Measurements from ENCODE around the gene ZBTB45.
A peak's percentile ranks its signal among the peaks of the same experiment; 100 is the strongest.
"Not testable (repeated sequence)": the region's sequence is repeated elsewhere in the genome, so short reads cannot be mapped to it uniquely, and the experiment has no call there.

ZBTB45 gene

DNA sequence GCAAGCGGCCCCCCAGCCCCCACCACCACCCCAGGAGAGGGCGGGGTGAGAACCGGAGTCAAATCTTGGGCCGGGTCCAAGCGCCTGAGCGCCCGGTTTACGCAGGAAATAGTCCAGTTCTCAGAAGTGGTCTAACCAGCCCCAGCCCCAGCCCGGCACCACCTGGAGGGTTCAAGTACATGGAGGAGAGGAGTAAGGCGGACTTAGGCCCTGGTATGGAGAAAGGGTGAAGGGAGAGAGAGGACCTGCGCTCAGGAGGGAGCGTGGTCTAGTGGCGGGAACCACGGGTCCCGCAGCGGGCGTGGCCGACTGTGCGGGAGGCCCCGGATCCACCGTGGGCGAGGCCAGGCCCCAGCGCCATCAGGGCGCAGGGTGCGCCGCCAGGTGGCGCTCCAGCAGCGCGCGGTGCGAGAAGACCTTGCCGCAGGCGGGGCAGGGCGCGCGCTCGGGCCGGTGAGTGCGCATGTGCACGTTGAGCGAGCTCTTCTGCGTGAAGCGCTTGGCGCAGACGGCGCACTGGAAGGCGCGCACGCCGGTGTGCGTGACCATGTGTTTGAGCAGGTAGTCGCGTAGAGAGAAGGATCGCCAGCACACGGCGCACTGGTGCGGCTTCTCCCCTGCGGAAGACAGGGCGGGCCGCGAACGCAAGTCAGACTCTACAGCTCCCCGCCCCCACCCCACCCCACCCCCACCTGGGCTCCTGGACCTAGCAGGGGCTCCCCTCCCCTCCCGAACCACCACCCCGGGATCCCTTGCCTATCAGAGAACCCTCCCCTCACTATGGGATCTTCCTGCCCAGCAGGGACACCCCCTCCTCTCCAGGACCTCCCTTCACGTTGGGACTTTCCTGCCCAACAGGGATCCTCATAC, 5.7 kb downstream of the ZBTB45 start:
- Mint-ChIP-seq H3K27ac (peak overlapping the region; percentile 82), H3K4me1 (ENCODE audit: low read depth) (peaks cover 52% of the 10 kb centered on the region), H3K4me3 (peak overlapping the region; percentile 75), H3K27me3 (no peaks in the 10 kb centered on the region), H3K9me3 (no peaks in the 10 kb centered on the region), H3K36me3 (ENCODE audit: low read depth) (peaks cover 56% of the 10 kb centered on the region)
- intact Hi-C loops (cut with micrococcal nuclease): no loop called here

GRCh38 chr19:58513213-58513693, 6.4 kb downstream of the ZBTB45 start:
- Mint-ChIP-seq H3K27ac (peak overlapping the region; percentile 82), H3K4me3 (peak overlapping the region; percentile 75), H3K36me3 (ENCODE audit: low read depth) (peaks cover 51% of the 10 kb centered on the region), H3K4me1 (ENCODE audit: low read depth) (peaks cover 45% of the 10 kb centered on the region), H3K9me3 (peaks cover 1% of the 10 kb centered on the region), H3K27me3 (no peaks in the 10 kb centered on the region)
- intact Hi-C loops (cut with micrococcal nuclease): no loop called here

- H3K9me3 Mint-ChIP-seq: peaks cover 12% of the 10 kb centered on the region
- no peak within 1 kb of the TSS for H3K4me3 Mint-ChIP-seq
- intact Hi-C loops (cut with micrococcal nuclease): no loop called here
- peaks cover 40% of the 10 kb centered on the region for H3K36me3 Mint-ChIP-seq (ENCODE audit: low read depth)
- peaks cover 32% of the 10 kb centered on the region for H3K4me1 Mint-ChIP-seq (ENCODE audit: low read depth)
- H3K27me3 Mint-ChIP-seq: no peaks in the 10 kb centered on the region
- H3K27ac Mint-ChIP-seq: no peak within 1 kb of the TSS
Observed at GRCh38 chr19:58511353-58512208, 8.0 kb downstream of the ZBTB45 start, which contains the start of gene SLC27A5. TSS of gene SLC27A5 (minus strand) at chr19:58511992. CDS start at chr19:58511955, 37 bp downstream.

DNA sequence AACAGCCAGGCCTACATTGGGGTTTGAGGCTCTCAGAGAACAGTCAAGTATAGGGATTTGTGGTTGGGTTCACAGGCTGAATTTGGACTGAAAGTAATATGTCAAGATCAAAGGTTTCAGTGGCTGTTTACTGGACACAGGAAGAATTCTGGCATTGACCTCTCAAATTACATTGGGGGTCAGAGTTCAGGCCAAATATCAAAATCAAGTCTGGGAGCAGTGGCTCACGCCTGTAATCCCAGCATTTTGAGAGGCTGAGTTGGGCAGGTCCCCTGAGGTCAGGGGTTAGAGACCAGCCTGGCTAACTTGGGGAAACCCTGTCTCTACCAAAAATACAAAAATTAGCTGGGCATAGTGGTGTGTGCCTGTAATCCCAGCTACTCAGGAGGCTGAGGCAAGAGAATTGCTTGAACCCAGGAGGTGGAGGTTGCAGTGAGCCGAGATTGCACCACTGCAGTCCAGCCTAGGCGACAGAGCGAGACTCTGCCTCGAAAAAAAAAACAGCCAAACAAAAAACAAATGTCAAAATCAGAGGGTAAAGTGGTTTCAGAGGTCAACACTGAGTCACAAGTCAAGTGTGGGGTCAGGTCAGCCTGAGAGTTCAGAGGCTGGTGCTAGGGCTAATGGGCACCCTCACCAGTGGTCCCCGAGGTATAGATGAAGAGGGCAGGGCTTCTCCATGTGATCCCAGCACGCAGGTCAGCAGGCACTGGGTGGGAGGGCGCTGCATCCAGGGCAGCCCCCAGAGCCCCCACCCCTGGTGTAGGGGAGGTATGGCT, 9.3 kb downstream of the ZBTB45 start:
- Mint-ChIP-seq H3K27ac (no peak overlapping the region), H3K27me3 (no peaks in the 10 kb centered on the region), H3K9me3 (peaks cover 12% of the 10 kb centered on the region), H3K4me1 (ENCODE audit: low read depth) (peaks cover 19% of the 10 kb centered on the region), H3K4me3 (no peak overlapping the region), H3K36me3 (ENCODE audit: low read depth) (peaks cover 27% of the 10 kb centered on the region)
- intact Hi-C loops (cut with micrococcal nuclease): no loop called here

DNA sequence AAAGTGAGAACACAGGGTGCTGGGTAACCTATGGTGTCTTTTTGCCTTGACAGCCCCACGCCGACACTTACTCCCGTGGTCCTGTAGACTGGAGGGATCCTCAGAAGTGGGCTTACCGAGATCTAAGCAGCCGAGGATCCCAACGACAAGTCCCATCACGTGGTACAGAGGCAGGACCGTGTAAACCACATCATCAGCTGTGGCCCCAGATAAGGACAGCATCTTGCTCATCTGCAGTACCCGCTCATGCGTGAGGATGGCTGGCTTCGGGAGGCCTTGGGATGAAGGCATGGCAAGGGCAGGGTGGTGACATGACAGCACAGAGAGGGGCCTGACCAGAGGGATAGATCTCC, 9.9 kb downstream of the ZBTB45 start:
- Mint-ChIP-seq H3K36me3 (ENCODE audit: low read depth) (peaks cover 24% of the 10 kb centered on the region), H3K9me3 (peaks cover 12% of the 10 kb centered on the region)
- intact Hi-C loops (cut with micrococcal nuclease): no loop called here

DNA sequence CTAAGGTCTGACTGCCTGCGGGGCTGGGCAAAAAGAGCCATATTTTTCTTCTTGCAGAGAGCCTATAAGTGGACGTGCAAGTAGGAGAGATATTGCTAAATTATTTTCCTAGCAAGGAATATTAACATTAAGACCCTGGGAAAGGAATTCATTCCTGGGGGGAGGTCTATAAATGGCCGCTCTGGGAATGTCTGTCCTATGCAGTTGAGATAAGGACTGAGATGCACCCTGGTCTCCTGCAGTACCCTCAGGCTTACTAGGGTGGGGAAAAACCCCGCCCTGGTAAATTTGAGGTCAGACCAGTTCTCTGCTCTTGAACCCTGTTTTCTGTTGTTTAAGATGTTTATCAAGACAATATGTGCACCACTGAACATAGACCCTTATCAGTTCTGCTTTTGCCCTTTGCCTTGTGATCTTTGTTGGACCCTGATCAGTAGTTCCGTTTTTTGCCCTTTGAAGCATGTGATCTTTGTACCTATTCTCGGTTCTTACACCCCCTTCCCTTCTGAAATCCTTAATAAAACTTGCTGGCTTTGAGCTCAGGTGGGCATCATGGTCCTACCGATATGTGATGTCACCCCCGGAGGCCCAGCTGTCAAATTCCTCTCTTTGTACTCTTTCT, 11.9 kb downstream of the ZBTB45 start:
- H3K4me1 Mint-ChIP-seq (ENCODE audit: low read depth); H3K27ac Mint-ChIP-seq; intact Hi-C loops (cut with micrococcal nuclease); H3K27me3 Mint-ChIP-seq; H3K4me3 Mint-ChIP-seq: not testable (repeated sequence)
- peaks cover 14% of the 10 kb centered on the region for H3K36me3 Mint-ChIP-seq (ENCODE audit: low read depth)
- peaks cover 14% of the 10 kb centered on the region for H3K9me3 Mint-ChIP-seq

More for the DNA sequence above, 9.9 kb downstream of the ZBTB45 start:
- Mint-ChIP-seq H3K27ac (no peak overlapping the region), H3K4me1 (ENCODE audit: low read depth) (peaks cover 13% of the 10 kb centered on the region), H3K27me3 (no peaks in the 10 kb centered on the region), H3K4me3 (no peak overlapping the region)

DNA sequence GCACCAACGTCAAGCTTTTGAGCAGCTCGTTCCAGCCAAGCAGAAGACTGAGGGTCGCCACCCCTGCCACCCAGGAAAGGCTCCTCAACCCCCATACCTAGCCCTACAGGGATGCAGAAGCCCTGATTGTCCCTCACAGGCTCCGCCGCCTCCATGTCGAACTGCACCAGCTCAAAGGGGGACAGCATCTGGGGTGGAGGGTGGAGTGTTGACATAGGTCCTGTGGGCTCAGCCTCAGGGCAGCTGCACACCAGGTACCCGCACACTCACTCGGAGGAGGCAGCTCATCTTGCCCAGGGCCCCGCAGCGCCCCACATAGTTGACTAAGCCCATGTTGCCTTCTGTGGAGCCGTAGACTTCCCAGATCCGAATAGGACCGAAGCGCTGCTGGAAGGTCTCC, 19.4 kb downstream of the ZBTB45 start:
- Mint-ChIP-seq H3K9me3 (peaks cover 25% of the 10 kb centered on the region), H3K27ac (peak overlapping the region; percentile 89), H3K27me3 (peaks cover 15% of the 10 kb centered on the region), H3K4me3 (no peak overlapping the region), H3K4me1 (ENCODE audit: low read depth) (peaks cover 18% of the 10 kb centered on the region), H3K36me3 (ENCODE audit: low read depth) (peaks cover 7% of the 10 kb centered on the region)
- intact Hi-C loops (cut with micrococcal nuclease): no loop called here

DNA sequence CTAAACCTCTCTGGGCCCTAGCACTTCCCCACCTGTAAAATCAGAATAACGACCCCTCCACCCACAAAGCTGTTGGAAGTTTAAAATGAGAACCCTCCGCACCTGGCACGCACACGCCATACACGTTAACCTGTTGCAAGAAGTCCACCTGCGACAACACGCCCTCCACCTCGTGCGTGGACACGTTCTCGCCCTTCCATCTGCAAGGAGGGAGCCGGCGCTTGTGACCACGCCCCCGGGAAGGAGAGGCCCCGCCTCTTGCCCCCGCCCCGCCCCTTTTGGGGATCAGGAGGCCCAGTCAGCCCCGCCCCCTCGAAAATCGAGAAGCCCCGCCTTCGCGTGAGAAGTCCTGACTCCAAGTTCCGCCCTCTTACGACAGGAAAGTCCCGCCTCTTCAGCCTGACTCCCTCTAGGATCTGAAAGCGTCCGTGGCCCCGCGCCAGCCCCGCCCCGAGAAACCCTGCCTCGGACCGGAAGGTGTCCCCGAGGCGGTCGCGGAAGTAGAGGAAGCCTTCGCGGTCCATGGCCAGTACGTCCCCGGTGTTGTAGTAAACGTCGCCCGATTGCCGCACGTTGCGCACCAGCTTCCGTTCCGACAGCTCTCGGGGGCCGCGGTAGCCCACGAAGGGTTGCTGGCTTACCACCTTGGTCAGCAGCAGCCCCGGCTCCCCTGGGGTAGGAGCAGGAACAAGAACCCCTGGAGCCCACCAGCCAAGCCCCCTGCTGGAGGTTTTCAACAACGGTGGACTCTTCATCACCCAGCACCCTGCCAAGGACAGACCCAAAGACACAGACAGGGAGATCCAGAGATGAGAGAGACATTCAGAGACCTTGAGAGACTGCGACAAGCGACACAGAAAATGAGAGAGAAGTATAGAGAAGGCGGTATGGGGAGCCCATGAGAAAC, 20.3 kb downstream of the ZBTB45 start:
- H3K27me3 Mint-ChIP-seq: peaks cover 15% of the 10 kb centered on the region
- peak overlapping the region; percentile 79 for H3K4me3 Mint-ChIP-seq
- intact Hi-C loops (cut with micrococcal nuclease): loop anchor here (1.0 kb wide), 3 partner anchors 33 to 98 kb away; partner anchors contain the start of gene ZNF324B
- H3K9me3 Mint-ChIP-seq: peaks cover 25% of the 10 kb centered on the region
- peak overlapping the region; percentile 89 for H3K27ac Mint-ChIP-seq
- peaks cover 18% of the 10 kb centered on the region for H3K4me1 Mint-ChIP-seq (ENCODE audit: low read depth)
- peaks cover 7% of the 10 kb centered on the region for H3K36me3 Mint-ChIP-seq (ENCODE audit: low read depth)

DNA sequence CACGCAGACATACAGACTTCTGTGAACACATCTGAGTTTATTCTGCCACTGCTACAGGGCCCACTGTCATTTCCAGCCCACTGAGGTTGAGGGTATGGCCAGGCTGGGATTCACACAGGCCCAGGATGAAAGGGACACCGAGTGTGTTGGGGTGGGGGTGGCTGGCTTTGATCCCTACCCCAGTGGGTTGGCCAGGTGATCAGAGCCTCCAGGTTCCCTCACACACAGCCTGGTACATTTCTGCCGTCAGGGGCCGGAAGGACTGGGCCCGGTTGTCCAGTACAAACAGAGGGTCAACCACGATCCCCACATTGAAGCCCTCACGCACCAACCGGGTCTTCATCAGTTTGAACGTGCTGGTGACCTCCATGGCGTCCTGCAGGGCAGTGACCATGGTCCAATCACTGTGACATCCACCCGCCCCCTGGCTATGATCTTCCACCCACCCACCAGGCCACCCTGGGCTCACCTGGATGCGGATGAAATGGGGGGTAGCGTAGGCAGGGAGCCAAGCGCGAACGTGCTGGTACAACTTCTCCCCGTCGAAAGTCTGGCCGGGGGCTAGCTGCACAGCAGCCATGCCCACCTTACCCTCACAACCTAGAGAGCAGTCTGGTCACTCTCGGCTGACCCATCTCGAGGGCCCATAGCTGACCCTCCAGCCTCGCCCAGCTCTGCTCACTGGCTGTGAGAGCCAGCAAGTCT, 21.1 kb downstream of the ZBTB45 start:
- H3K9me3 Mint-ChIP-seq: peaks cover 25% of the 10 kb centered on the region

GRCh38 chr19:58497634-58498170, 21.9 kb downstream of the ZBTB45 start:
- peaks cover 23% of the 10 kb centered on the region for H3K9me3 Mint-ChIP-seq
- H3K36me3 Mint-ChIP-seq (ENCODE audit: low read depth): peaks cover 7% of the 10 kb centered on the region
- intact Hi-C loops (cut with micrococcal nuclease): no loop called here
- no peak overlapping the region for H3K27ac Mint-ChIP-seq
- peaks cover 18% of the 10 kb centered on the region for H3K4me1 Mint-ChIP-seq (ENCODE audit: low read depth)
- peaks cover 9% of the 10 kb centered on the region for H3K27me3 Mint-ChIP-seq
- H3K4me3 Mint-ChIP-seq: no peak overlapping the region

More for the DNA sequence above, 21.1 kb downstream of the ZBTB45 start:
- Mint-ChIP-seq H3K27ac (peak overlapping the region; percentile 89), H3K27me3 (peaks cover 14% of the 10 kb centered on the region), H3K36me3 (ENCODE audit: low read depth) (peaks cover 7% of the 10 kb centered on the region), H3K4me1 (ENCODE audit: low read depth) (peaks cover 18% of the 10 kb centered on the region), H3K4me3 (peak overlapping the region; percentile 79)
- intact Hi-C loops (cut with micrococcal nuclease): loop anchor here (1.0 kb wide), 3 partner anchors 32 to 97 kb away; partner anchors contain the start of gene ZNF324B

- no peaks in the 10 kb centered on the region for H3K9me3 Mint-ChIP-seq
- H3K36me3 Mint-ChIP-seq (ENCODE audit: low read depth): no peaks in the 10 kb centered on the region
- no peak overlapping the region for H3K27ac Mint-ChIP-seq
- H3K4me1 Mint-ChIP-seq (ENCODE audit: low read depth): no peaks in the 10 kb centered on the region
- intact Hi-C loops (cut with micrococcal nuclease): no loop called here
- no peaks in the 10 kb centered on the region for H3K27me3 Mint-ChIP-seq
- no peak overlapping the region for H3K4me3 Mint-ChIP-seq
Observed at GRCh38 chr19:58492265-58492664, 27.3 kb downstream of the ZBTB45 start.

- no peak overlapping the region for H3K27ac Mint-ChIP-seq
- intact Hi-C loops (cut with micrococcal nuclease): no loop called here
- H3K9me3 Mint-ChIP-seq: no peaks in the 10 kb centered on the region
Observed at GRCh38 chr19:58491393-58491792, 28.2 kb downstream of the ZBTB45 start.

More at GRCh38 chr19:58491393-58491792, 28.2 kb downstream of the ZBTB45 start:
- Mint-ChIP-seq H3K4me3 (no peak overlapping the region), H3K36me3 (ENCODE audit: low read depth) (no peaks in the 10 kb centered on the region), H3K27me3 (no peaks in the 10 kb centered on the region), H3K4me1 (ENCODE audit: low read depth) (no peaks in the 10 kb centered on the region)

Measured in dendritic cell treated with granulocyte-macrophage colony-stimulating factor and Interleukin-4, amounts not matched to agents 40 ng/mL and 50 ng/mL, for 4 days (primary cell).